GM18909 (cell line): ENCODE results near the gene RBP3.

Experiments used
- ATAC-seq: cut with Tn5 transposase; IDR thresholded peaks from one replicate; pipeline ENCODE4 v1.9.1; 2021; ENCODE audit warnings: mild to moderate bottlenecking; ENCODE audit not compliant: unreplicated experiment, poor library complexity

Gene RBP3

GRCh38 chr10:47369251-47369894 is 21.2 kb downstream of the RBP3 start:
- ATAC-seq = no peak

- ATAC-seq = no peak
Observed at GRCh38 chr10:47370015-47370767, 22.0 kb downstream of the RBP3 start.

- no peak for ATAC-seq
Observed at GRCh38 chr10:47370878-47371277, 22.7 kb downstream of the RBP3 start.

GRCh38 chr10:47371629-47372485 is 23.7 kb downstream of the RBP3 start:
- no peak for ATAC-seq

- ATAC-seq = no peak
Observed at GRCh38 chr10:47372726-47373125, 24.6 kb downstream of the RBP3 start.

GRCh38 chr10:47374611-47375536 is 26.7 kb downstream of the RBP3 start:
- no peak for ATAC-seq

- ATAC-seq = no peak
Observed at GRCh38 chr10:47376522-47377220, 28.5 kb downstream of the RBP3 start.

- no peak for ATAC-seq
Observed at GRCh38 chr10:47378183-47378510, 30.0 kb downstream of the RBP3 start.

GRCh38 chr10:47378606-47379444 is 30.7 kb downstream of the RBP3 start:
- no peak for ATAC-seq

- ATAC-seq = no peak
Observed at GRCh38 chr10:47379445-47379785, 31.3 kb downstream of the RBP3 start.

- no peak for ATAC-seq
Observed at GRCh38 chr10:47379901-47380300, 31.7 kb downstream of the RBP3 start.

GRCh38 chr10:47380341-47381102 is 32.4 kb downstream of the RBP3 start:
- ATAC-seq = no peak

GRCh38 chr10:47381103-47381395 is 32.9 kb downstream of the RBP3 start:
- ATAC-seq = no peak

GRCh38 chr10:47381427-47382379 is 33.5 kb downstream of the RBP3 start:
- no peak for ATAC-seq

GRCh38 chr10:47383261-47384147 is 35.3 kb downstream of the RBP3 start:
- ATAC-seq = no peak
